HG03066 (cell line): ENCODE results near the gene ZDHHC7.
"Not testable (repeated sequence)": the region's sequence is repeated elsewhere in the genome, so short reads cannot be mapped to it uniquely, and the experiment has no call there.

Source experiments
- ATAC-seq: cut with Tn5 transposase; IDR thresholded peaks from one replicate; pipeline ENCODE4 v1.9.1; 2021; ENCODE audit warnings: low read depth; ENCODE audit not compliant: unreplicated experiment

Gene ZDHHC7

DNA sequence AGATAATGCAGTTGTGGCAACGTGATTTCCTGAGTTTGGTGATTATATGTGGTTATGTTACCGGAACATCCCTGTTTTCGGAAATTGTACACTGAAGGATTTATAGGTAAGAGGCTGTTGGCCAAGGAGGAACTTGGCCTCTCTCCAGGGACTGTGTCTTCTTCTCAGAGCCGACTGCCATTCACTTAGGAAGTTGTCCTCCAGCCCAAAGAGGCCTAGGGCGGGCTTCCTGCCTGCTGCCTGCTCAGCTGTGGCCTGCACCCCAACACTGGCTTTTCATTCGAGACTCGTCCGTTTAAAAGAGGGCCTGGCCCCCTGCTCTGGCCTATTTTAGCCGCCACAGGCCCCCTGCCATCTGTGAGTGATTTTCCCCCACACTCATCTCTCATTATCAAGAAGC, 64.3 kb downstream of the ZDHHC7 start:
- ATAC-seq = no peak

DNA sequence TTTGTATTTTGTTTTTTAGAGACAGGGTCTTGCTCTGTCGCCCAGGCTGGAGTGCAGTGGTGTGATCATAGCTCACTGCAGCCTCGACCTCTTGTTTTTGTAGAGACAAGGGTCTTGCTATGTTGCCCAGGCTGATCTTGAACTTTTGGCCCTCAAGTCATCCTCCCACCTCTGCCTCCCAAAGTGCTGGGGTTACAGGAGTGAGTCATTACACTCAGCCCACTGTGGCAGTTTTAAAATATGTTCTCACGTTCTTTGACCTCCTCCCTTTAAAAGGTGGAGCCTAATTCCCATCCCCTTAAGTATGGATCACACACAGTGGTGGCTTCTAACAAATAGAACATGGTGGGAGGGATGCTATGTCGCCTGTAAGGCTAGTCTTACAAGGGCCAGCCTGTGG, 67.7 kb downstream of the ZDHHC7 start:
- no peak for ATAC-seq

DNA sequence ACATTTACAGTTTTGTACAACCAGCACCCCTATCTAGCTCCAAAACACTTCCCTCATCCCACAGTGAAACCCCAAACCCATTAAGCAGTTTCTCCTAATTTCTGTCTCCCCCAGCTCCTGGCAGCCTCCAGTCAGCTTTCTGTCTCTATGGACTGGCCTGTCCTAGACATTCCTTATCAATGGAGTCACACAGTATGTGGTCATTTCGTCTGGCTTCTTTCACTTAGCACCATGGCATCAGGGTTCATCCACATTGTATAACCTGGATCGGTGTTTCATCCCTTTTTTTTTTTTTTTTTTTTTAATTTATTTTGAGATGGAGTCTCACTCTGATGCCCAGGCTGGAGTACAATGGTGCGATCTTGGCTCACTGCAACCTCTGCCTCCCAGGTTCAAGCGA, 68.5 kb downstream of the ZDHHC7 start:
- no peak for ATAC-seq

DNA sequence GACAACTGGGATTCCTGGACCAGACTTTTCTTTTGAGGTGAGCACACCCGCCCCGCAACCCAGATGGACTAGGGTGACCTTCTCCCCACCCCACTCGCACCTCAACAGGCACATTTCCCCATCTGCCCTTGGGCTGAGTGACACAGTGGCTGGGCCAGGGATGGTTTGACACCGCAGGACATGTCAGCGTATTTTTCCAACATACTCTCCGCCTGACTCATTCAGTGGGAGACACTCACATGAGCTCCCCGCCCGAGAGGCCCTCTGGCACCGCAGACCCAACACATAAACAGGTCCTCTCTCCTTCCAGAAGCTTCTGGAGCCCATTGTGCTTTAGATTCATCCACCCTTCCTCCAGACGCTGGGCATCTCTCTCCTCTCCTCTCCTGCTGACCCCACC, 69.4 kb downstream of the ZDHHC7 start:
- no peak for ATAC-seq

DNA sequence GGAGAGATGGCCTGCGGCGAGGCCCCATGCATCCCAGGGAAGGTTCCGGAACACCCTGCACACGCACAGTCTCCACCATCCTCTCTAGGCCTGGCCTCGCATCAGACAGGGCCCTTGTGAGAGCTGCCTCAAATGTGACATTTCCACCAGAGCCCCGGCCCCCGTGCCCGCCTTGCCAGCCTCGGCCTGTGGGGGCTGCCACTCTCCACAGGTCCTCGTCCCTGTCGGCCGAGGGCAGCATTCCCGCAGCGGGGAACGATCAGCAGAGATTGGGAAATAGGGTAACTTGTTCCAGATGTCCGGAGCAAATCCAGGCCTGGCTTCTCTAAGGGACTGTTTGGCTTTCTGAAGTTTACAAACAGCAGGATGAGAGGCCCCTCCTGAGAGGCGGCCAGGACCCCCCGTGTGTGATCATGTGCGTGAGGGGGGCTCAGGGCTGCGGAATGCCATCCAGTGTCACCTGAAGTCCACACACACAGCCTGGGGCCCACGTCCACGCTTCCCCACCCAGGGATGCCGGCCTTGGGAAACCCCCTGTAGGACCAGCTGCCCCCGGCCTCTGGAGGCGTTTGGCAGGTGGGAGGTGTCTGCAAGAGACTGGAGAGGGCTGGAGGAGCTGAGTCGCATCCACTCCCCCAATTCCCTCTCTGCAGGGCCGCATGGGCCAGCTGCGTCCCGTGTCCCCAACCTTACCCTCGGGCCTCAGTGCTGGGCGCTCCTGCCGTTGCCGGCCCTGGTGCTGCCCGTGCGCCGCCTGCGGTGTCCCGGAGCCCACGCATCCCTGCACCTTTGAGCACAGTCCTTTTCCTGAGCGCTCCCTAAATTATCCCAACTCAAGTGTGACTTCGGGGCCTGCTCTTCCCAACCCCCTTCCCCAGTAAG, 70.4 kb downstream of the ZDHHC7 start:
- ATAC-seq = no peak

DNA sequence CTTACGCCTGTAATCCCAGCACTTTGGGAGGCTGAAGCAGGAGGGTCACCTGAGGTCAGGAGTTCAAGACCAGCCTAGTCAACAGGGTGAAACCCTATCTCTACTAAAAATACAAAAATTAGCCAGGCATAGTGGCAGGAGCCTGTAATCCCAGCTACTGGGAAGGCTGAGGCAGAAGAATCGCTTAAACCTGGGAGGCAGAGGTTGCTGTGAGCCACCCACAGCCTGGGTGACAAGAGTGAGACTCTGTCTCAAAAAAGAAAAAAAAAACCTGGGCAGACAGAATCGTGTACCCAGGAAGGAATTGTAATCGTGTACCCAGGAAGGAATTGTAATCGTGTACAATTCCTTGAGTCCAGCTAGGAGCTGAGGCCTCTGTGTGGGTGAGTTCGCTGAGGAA, 72.7 kb downstream of the ZDHHC7 start:
- ATAC-seq = not testable (repeated sequence)

DNA sequence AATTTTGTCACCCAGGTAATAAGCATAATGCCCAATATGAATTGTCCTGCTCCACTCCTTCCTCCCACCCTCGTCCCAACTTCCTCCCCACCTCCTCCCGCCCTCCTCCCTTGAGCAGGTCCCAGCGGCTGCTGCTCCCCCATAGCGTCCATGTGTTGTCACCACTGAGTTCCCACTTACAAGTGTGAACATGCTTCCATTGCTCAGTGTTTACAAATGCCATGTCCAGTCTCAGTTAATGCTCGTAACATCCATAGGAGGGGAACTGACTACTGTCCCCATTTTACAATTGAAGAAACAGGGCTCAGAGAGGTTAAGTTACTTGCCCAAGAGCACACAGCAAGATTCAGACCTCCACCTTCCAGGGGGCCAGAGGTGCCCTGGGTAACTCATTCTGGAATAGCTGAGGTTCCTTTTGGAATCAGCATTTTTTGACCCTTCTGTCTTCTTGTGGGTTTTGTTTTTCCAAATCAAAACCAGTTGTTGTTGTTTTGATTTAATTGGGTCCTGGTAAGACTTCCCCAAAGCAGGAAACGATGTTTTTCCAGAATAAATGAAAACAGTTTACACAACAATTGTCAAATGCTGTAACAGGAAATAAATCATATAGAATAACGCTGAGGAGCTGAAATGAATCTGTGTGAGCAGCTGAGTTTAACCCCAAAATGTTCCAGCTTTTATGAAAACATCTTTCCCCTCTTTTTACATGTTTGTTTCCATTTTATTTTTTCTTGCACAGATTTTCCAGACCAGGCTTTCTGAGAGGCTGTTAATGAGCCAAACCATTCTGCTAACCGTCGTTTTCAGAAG, 73.9 kb downstream of the ZDHHC7 start:
- ATAC-seq = no peak

DNA sequence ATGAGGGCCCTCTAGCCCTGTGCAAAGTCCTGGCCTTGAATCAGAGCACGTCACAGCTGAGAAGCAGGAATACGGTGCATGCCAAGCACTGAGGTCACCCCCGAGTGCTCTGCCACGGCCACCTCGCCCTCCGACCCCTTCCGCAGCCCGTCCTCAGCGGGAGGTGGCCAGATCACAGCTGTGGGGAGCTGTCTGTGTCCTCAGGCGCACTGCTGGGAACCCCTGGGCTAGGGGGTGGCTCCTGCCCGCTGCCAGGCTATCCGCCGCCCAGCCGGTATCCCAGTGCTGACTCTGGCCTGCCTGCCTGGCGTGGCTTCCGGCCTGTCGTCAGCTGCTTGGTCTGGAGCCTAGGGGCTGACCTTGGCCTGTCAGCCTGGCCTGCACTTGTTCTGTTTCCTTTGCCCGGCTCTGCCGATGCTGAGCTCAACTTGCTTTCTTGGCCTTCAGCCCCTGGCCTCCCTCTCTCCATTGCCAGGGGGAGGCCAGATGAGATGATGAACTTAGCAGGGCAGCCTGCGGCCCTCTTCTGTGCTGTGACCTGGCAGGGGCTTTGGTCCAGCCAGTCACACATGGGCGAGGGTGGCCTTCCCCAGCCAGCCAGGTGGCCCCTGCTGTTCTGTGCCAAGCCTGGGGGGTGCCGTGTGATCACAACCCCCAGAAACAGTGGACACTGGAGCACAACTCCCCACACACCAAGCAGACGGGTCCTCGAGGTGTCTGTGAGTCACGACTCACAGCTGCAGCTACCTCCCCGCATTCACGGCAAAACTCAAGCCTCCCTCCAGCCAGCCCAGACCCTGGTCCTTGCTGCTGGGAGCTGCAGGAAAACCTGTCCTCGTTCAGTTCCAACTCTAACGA, 77.3 kb downstream of the ZDHHC7 start:
- no peak for ATAC-seq

DNA sequence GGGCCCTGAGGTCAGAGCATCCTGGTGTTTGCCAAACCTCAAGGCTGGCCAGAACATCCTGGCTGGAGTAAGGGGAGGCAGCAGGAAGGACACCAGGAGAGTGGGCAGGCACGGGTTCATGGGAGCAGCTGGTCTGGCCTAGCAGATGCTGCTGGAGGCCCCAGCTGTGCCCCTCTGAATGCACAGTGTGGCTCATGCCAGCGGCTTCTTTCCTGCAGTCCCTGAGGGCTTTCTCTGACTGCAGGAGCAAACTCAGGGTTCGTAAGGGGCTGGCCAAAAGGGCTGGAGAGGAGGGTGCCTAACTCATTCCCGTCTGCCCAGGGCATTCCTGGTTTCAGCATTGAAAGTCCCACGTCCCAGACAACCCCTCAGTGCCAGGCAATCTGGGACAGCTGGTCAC, 78.7 kb downstream of the ZDHHC7 start:
- no peak for ATAC-seq

DNA sequence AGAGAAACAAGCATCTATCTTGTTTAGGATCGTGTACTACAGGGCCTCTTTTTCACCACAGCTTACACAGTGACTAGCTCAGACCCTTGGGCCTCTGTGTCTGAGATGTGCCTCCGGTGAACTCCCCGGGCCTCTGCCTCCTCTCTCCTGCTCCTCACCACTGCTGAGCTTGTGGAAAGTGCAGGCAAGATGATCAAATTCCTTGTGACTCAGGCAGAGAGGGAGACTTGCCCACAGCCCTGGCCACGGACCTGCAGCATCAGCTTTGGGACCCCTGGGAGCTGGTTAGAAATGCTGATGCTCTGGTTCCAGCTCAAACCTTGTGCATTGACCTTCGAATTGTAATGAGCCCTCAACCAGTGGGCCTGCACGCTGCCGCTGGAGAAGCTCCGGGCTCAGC, 79.8 kb downstream of the ZDHHC7 start:
- ATAC-seq = no peak

DNA sequence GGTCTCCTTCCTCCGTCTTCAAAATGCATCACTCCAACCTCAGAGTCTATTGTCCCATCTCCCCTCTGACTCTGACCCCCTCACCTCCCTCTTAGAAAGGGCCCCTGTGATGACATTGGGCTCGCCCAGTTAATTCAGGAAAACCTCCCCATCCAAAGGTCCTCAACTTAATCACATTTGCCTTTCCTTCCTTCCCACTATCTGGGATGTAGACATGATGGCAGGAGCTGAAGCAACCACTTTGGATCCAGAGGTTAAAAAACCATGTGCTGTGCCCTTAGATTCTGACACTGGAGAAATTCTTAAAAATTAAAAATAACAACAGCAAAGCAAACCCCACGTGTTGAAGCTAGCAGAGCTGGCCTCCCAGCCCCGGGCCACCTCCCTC, 80.2 kb downstream of the ZDHHC7 start:
- no peak for ATAC-seq

DNA sequence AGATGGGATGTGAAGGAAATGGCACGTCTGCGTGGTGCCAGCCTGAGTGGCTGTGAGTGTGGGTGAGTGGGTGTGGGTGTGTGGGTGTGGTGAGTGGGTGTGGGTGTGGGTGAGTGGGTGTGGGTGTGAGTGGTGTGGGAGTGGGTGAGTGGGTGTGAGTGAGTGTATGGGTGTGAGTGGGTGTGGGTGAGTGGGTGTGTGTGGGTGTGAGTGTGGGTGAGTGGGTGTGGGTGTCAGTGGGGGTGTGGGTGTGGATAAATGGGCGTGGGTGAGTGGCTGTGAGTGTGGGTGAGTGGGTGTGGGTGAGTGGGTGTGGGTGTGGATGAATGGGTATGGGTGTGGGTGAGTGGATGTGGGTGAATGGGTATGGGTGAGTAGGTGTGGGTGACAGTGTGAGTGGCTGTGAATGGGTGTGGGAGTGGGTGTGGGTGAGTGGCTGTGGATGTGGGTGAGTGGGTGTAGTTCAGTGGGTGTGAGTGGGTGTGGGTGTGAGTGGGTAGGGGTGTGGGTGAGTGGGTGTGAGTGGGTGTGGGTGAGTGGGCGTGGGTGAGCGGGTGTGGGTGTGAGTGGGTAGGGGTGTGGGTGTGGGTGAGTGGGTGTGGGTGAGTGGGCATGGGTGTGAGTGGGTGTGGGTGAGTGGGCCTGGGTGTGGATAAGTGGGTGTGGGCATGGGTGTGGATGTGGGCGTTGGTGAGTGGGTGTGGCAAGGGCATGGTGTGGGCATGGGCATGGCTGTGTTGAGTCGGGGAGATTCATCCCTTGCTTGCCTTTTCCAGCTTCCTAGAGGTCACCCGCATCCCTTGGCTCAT, 80.8 kb downstream of the ZDHHC7 start:
- no peak for ATAC-seq

DNA sequence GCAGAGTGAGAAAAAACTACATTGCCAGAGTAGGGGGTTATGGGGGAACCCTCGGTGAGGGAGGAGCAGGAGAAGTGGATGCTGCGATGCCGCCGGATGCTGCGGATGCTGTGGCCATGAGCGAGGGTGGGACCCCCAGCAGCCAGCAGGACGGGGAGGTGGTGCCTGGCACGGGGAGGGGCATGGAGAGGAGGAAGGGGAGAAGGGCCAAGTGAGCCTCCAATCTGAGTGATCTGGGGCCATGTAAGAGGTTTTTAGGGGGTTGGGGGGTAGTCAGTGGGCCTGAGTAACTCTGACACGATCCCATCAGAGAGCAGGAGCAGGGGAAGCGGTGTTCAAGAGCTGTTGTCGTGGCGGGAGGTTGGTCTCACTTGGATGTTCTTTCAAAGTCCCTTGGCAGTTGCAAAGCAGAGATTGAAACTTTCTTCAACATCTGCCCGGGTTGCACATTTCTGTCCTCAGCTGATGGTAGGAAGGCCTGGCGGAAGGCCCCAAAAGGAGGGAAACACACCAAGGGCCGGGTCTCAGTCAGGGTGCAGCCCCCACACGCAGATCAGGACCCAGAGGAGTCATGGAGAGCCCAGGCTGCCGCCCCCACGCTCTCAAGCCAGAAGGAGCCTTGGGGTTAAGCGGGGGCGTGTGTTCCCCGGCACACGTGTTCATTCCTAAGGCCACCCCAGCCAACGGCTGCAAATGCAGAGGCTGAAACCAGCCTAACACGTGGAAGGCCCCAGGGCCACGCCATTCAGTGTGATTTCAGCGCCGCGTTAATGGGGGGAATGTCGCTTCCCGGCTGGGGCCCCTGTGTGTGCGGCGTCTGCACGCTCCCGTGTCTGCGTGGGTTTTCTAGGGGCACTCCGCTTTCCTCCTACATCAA, 81.7 kb downstream of the ZDHHC7 start:
- no peak for ATAC-seq

DNA sequence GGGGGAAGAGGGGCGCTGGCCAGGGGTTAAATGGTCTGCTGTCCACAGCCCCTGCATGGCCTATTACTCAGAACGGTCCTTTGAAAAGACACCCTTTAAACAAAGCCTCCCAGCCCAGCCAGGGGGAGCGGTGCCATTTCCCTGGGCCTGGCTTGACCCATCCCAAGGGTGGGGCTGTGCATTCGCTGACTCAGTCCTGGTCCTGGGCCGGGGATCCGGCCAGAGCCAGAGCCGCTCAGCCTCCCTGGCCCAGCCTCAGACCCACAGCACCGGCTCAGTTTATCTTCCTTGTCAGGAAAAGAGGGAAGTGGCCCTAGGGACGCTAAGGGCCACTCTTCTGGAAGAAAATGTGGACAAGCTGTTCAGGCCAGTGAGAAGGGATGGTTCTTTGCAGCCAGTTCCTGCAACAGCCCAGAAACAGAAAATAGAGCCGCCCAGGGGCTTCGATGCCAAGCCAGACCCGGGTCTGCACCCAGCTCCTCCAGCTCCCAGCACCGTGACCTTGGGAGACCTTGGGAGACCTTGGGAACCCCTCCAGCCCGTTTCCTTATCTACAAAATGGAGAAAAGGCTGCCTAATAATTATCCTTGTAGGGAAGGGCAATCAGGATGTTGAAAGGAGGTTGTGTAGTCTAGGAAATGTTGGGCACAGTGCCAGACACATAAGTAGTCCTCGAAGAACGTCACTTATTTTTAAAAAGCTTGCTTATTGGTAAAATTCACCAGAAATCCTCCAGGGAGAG, 82.5 kb downstream of the ZDHHC7 start:
- no peak for ATAC-seq

DNA sequence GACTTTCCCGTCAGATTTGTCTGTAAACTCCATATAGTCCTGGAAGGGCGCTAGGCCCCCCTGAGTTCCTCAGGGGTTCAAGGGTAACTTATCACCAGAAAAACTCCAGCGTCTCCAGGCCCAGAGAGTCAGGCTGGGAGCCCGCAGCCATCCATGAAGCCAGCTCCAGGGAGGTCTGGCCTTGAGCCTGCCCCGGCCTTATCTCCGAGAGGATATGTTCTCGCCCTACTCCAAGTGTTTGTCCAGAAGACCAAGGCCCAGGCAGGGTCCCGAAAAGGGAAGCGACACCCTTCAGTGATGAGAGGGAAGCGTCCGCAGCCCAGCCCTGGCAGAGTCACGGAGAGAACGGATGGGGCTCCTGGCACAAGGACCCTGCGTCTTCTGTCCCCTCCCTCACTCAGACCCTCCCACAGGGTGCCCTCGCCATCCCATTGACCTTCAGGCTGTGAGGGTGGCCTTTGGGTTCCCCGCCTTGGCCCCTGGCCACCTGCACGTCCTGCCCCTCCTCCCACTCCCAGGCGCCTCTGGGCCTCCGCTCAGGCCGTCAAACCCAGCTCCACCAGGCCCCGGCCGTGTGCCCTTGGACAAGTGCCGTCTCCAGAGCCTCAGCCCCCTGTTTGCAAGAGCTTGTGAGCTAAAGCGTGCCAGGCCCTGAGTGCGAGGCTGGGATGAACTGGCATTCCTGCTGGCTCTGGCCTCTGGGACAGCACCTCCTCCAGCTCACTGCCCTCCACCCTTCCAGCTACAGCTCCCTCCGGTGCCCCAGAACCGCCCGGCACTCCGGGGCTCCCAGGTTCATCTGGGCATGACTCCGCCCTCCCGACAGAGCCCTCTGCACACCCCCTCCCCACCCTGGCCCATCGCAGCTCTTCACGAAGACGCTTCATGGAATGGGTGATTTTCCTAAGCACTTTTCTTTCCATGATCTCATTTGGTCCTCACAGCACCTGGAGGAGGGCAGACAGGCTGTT, 83.4 kb downstream of the ZDHHC7 start:
- no peak for ATAC-seq

DNA sequence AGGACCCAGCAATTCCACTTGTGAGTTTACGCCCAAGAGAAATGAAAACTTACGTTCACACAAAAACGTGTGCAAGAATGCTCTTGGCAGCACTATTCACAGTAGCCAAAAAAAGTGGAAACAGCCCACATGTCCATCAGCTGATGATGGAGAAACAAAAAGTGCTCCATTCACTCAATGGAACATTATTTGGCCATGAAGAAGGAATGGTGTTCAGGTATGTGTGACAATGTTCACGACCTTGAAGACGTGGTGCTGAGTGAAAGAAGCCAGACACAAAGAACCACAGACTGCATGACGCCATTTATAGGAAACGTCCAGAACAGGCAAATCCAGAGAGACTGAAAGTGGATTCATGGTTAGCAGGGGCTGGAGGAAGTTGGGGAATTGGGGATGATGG, 84.9 kb downstream of the ZDHHC7 start:
- ATAC-seq = no peak

DNA sequence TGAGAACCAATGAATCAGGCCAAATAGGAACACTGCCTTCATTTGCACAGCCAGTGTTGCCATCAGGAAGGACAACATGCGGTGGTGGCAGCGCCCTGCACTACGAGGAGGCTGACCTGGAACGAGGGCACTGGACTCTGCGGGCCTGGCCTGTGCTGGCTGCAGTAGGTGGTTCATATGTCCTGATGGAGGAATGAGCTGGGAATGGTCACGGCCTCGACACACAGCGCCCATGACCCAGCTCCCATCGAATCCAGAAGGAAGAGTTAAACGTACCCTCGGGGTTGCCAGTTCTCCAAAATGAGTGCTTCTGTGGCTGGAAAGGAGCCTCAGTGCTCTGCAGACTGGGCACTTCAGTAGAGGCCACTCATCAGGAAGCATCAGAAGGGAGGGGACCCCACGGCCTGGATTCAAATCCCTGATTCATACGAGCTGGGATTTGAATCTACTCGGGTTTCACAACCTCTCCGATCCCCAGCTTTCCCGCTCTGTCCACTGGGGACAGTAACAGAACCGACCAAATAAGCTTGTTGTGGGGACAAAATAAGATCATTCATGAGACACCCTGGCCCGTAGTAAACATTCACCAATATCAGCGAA, 85.5 kb downstream of the ZDHHC7 start:
- ATAC-seq = no peak
